NCI-H1048 (cell line): ENCODE data around the gene PGS1.

Source experiments
- DNase-seq: peaks from one replicate; lab custom pipeline; 2025; lab: John Stamatoyannopoulos, UW

Gene PGS1

GRCh38 chr17:78365561-78366108 is 12.8 kb upstream of the PGS1 start:
- no peak for DNase-seq

- no peak for DNase-seq
Measured at GRCh38 chr17:78366109-78366848, 12.2 kb upstream of the PGS1 start.

GRCh38 chr17:78367193-78367592 is 11.3 kb upstream of the PGS1 start:
- no peak for DNase-seq

GRCh38 chr17:78368348-78368747 is 10.1 kb upstream of the PGS1 start:
- DNase-seq: no peak

- no peak for DNase-seq
Measured at GRCh38 chr17:78368854-78369495, 9.5 kb upstream of the PGS1 start.

- no peak for DNase-seq
Measured at GRCh38 chr17:78369791-78370381, 8.6 kb upstream of the PGS1 start.

- DNase-seq: no peak
Measured at GRCh38 chr17:78371056-78371455, 7.4 kb upstream of the PGS1 start.

GRCh38 chr17:78372841-78373240 is 5.6 kb upstream of the PGS1 start:
- no peak for DNase-seq

- no peak for DNase-seq
Measured at GRCh38 chr17:78374189-78374588, 4.3 kb upstream of the PGS1 start.

GRCh38 chr17:78374631-78375274 is 3.7 kb upstream of the PGS1 start:
- DNase-seq: no peak

- no peak for DNase-seq
Measured at GRCh38 chr17:78375401-78376151, 2.9 kb upstream of the PGS1 start.

- DNase-seq: no peak
Measured at GRCh38 chr17:78376161-78376560, 2.3 kb upstream of the PGS1 start.

- DNase-seq: no peak
Measured at GRCh38 chr17:78377858-78378224, 608 bp upstream of the PGS1 start.

GRCh38 chr17:78379131-78379491 is 662 bp downstream of the PGS1 start:
- DNase-seq: no peak

GRCh38 chr17:78380370-78380769 is 1.9 kb downstream of the PGS1 start:
- DNase-seq: no peak

GRCh38 chr17:78381601-78382232 is 3.3 kb downstream of the PGS1 start:
- DNase-seq: no peak

- no peak for DNase-seq
Measured at GRCh38 chr17:78383725-78384471, 5.4 kb downstream of the PGS1 start.

- no peak for DNase-seq
Measured at GRCh38 chr17:78384479-78385175, 6.2 kb downstream of the PGS1 start.

GRCh38 chr17:78387977-78388941 is 9.8 kb downstream of the PGS1 start:
- no peak for DNase-seq
